ENCODE measurements around the gene FHOD3. TPM values are rescaled to one million over a fixed set of nuclear protein-coding genes. Genes with fewer than 3 reads are reported as not detected.

The FHOD3 gene
- total and polyA plus RNA-seq, 11 donors = 109 to 532 (median 262) TPM

DNA sequence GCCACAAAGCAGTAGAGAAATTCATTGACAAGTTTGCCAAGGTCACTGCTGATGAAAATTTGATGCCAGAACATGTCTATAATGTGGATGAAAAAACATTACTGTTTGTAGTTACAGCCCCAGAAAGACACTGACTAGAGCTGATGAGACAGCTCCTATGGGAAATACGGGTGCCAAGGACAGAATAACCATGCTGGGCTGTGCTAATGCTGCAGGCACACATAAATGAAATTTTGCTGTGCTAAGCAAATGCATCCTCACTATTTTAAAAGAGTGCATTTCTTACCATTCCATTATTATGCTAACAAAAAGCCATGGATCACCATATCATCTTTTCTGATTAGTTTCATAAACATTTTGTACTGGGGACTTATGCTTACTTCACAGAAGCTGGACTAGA lies 208.2 kb downstream of the FHOD3 start:
- Histone ChIP-seq H3K4me1 (peaks cover 0 to 16% (median 5%) of the 10 kb centered on the region in 12 donors), H3K27me3 (no peaks in the 10 kb centered on the region), H3K36me3 (peaks cover 0 to 19% (median 0%) of the 10 kb centered on the region in 9 donors), H3K9me3 (no peaks in the 10 kb centered on the region), H3K4me3 (no peak overlapping the region), H3K27ac (no peak overlapping the region)
- intact Hi-C loops (cut with DNase I) = loop anchor here in 1 of 10 donors (10.0 kb wide), 2 partner anchors 59 to 61 kb away; no protein-coding TSS in a partner anchor
- ATAC-seq (no peak), DNase-seq (no peak)
- WGBS, 4 donors = 77 to 94% (median 81%) methylated on average over 1 of the region's 1 CpG
- TF ChIP-seq, protein P1, sequence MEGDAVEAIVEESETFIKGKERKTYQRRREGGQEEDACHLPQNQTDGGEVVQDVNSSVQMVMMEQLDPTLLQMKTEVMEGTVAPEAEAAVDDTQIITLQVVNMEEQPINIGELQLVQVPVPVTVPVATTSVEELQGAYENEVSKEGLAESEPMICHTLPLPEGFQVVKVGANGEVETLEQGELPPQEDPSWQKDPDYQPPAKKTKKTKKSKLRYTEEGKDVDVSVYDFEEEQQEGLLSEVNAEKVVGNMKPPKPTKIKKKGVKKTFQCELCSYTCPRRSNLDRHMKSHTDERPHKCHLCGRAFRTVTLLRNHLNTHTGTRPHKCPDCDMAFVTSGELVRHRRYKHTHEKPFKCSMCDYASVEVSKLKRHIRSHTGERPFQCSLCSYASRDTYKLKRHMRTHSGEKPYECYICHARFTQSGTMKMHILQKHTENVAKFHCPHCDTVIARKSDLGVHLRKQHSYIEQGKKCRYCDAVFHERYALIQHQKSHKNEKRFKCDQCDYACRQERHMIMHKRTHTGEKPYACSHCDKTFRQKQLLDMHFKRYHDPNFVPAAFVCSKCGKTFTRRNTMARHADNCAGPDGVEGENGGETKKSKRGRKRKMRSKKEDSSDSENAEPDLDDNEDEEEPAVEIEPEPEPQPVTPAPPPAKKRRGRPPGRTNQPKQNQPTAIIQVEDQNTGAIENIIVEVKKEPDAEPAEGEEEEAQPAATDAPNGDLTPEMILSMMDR (IDR thresholded peaks at IDR 0.05) = no peak
- TF ChIP-seq POLR2A (IDR thresholded peaks at IDR 0.05) = no peak

DNA sequence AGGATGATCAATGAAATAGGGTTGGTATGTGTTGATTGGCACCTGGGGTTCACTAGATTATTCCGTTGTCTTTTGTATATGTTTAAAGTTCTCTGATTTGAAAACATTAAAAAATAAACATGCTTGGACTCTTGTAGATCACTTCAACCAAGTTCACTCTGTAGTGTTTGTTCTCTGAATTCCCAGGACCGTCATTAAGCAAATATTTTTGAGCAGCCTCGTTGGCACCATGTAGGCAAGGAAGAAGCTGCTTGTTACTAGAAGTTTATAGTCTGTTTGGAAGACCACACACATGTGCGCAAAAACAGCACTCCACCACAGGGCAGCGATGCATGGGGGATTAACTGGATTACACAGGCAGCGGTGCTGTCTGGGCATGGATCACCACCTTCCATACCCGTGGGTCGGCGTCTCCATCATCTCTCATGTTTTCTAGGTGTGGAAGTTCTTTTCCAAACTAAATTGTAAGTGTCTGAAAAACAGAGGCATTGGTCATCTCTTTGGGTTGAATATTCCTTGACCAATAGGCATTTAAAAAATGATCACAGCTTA lies 212.2 kb downstream of the FHOD3 start:
- no peak overlapping the region for H3K4me3 ChIP-seq
- no peak for ATAC-seq
- WGBS, 4 donors = 73 to 83% (median 77%) methylated on average over 9 of the region's 9 CpGs

DNA sequence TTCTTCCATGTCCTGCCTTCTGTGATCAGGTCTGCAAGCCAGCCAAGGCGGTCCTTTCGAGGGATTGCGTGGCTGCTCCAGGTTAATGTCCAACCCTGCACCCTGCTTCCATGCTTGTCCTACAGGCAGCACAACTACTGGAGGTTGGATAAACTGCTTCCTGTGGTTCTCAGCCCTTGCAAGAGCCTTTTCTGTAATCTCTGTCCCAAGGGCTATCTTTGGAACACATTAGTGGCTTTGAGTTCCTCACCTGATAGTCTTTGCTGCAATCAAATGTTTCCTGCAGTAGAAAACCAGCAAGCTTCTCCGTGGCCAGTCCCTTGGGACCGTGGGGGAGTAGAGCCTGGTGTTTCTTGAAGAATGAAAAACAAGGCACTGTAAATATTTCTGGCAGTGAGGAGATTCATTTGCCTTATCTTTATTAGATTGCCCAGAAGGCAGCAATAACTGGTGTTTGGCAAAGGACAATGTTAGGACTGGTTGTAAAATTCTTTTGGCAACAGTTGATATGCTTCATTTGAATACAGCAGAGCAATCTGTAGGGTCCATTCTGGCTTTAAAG lies 214.4 kb downstream of the FHOD3 start:
- peak; percentile 27 to 69 (median 44) for ATAC-seq
- TF ChIP-seq POLR2A (IDR thresholded peaks at IDR 0.05) = no peak
- TF ChIP-seq, protein P1 (IDR thresholded peaks at IDR 0.05) = no peak
- WGBS, 4 donors = 36 to 50% (median 49%) methylated on average over 5 of the region's 5 CpGs

More for the DNA sequence above, 212.2 kb downstream of the FHOD3 start:
- intact Hi-C loops (cut with DNase I) = loop anchor here in 2 of 10 donors (10.0 kb wide), 2 partner anchors 55 to 65 kb away; no protein-coding TSS in a partner anchor
- no peak for DNase-seq
- Histone ChIP-seq H3K27ac (no peak overlapping the region), H3K4me1 (peaks cover 0 to 31% (median 11%) of the 10 kb centered on the region in 12 donors), H3K9me3 (no peaks in the 10 kb centered on the region), H3K27me3 (no peaks in the 10 kb centered on the region), H3K36me3 (peaks cover 0 to 13% (median 0%) of the 10 kb centered on the region in 9 donors)
- TF ChIP-seq, protein P1 (IDR thresholded peaks at IDR 0.05) = no peak
- TF ChIP-seq POLR2A (IDR thresholded peaks at IDR 0.05) = no peak

DNA sequence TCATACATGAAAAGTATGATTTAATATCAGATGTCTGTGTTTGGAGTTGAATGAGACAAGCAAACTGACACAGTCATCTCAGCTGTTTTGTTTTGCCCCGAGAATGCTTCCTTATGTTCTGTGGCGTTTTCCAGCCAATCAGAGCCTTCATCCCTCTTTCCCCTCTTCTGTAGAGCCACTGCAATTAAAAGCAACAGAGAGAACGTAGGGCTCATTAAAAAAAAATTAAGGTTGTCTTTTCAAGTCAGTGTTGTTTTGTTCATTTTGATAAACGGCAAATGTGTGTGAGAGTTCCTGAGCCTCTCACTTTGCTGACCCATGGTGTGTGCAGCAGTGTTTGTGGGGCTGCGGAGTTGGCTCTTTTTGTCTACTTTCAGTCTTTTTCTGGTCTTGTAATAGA lies 216.0 kb downstream of the FHOD3 start:
- no peak for TF ChIP-seq POLR2A (IDR thresholded peaks at IDR 0.05)
- WGBS, 4 donors = 29 to 50% (median 42%) methylated on average over 5 of the region's 5 CpGs
- H3K4me1 ChIP-seq = peaks cover 0 to 43% (median 14%) of the 10 kb centered on the region in 12 donors

More for the DNA sequence above, 214.4 kb downstream of the FHOD3 start:
- Histone ChIP-seq H3K9me3 (no peaks in the 10 kb centered on the region), H3K4me1 (peaks cover 0 to 31% (median 11%) of the 10 kb centered on the region in 12 donors), H3K27ac (peak overlapping the region in 7 of 12 donors; percentile 6 to 59 (median 37)), H3K36me3 (no peaks in the 10 kb centered on the region), H3K27me3 (no peaks in the 10 kb centered on the region), H3K4me3 (no peak overlapping the region)
- DNase-seq = no peak
- intact Hi-C loops (cut with DNase I) = loop anchor here in 1 of 10 donors (10.0 kb wide), 1 partner anchor 53 kb away; no protein-coding TSS in a partner anchor

More for the DNA sequence above, 216.0 kb downstream of the FHOD3 start:
- H3K9me3 ChIP-seq = no peaks in the 10 kb centered on the region
- no peaks in the 10 kb centered on the region for H3K27me3 ChIP-seq
- peak overlapping the region in 1 of 12 donors; percentile 30 for H3K27ac ChIP-seq
- intact Hi-C loops (cut with DNase I) = loop anchor here in 1 of 10 donors (10.0 kb wide), 1 partner anchor 51 kb away; no protein-coding TSS in a partner anchor
- no peaks in the 10 kb centered on the region for H3K36me3 ChIP-seq
- DNase-seq = no peak
- no peak overlapping the region for H3K4me3 ChIP-seq
- ATAC-seq = no peak
